ENCODE data around the gene ITPKB. TPM values are rescaled to one million over a fixed set of nuclear protein-coding genes. Genes with fewer than 3 reads are reported as not detected.

ITPKB gene
- total and polyA plus RNA-seq, 4 experiments from 2014 or later = 52.2 to 159 (median 104) TPM

DNA sequence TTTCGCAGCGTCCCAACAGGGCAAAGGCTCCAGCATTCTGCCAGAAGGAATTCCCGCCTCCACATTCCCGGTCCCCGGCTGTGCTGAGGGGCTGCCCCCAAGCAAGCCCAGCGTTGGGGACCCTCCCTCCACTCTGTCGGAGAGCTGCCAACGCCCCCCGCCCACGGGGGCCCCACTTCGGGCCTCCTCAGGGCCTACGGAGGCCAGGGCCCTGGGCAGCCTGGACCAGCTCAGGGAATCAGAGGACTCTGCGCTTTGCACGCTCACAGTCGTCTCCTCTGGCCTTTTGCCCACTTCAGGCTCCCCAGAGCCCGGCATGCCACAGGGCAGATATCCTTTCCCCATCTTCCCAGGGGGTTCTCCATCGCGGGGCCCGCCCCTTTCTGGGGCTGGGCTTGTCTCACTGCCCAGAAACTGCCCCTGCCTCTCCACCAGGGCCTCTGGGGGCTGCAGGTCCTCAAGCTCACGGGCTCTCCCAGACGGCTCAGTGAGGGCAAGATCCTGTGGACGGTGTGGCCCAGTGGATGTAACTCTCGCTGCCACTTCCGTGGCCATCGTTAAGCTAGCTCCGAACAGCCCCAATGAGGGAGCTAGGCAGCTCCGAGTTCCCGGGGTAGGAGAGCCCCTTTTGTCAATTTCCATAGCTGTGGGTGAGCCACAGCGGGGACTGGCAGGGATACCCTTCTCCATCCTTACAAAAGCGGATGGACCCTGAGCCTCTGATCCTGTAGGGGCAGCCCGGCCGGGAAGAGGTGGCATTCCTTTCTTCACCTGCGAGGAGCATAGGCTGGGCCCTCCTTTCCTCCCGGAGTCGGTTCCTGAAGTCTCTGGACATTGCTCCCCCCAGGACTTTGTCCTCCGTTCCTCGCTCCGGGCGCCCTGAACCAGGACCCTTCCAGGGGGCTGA lies 2.8 kb downstream of the ITPKB start:
- peaks cover 0 to 2% of the 10 kb centered on the region in 2 donors for H3K27me3 Mint-ChIP-seq
- peak in 3 of 5 donors; percentile 31 to 63 (median 33) for DNase-seq
- H3K4me1 Mint-ChIP-seq = peaks cover 22 to 68% (median 38%) of the 10 kb centered on the region in 4 donors
- H3K27me3 ChIP-seq (ENCODE audit: insufficient read depth, low read length) = no peaks in the 10 kb centered on the region
- intact Hi-C loops (cut with micrococcal nuclease) = no loop called here
- no peaks in the 10 kb centered on the region for H3K9me3 ChIP-seq (ENCODE audit: control insufficient read depth in 1 of 2, low read length in 2 of 2)
- ChIA-PET POLR2A (ENCODE audit: partially characterized antibody) (interaction anchor here (0.9 to 4.7 kb wide), 18 partner anchors 37 to 737 kb away, joined by 3 to 42 read pairs (median 5); partner anchors contain the start of gene PARP1), CTCF (ENCODE audit: partially characterized antibody) (interaction anchor here (0.9 to 2.2 kb wide), 7 partner anchors 24 to 103 kb away, joined by 3 to 14 read pairs (median 5); no protein-coding TSS in a partner anchor)
- peaks cover 12% of the 10 kb centered on the region for H3K36me3 ChIP-seq (ENCODE audit: insufficient read depth, low read length)
- peaks cover 0 to 2% (median 0%) of the 10 kb centered on the region in 8 donors for H3K9me3 Mint-ChIP-seq
- peak overlapping the region; percentile 64 to 100 (median 92) for H3K27ac Mint-ChIP-seq
- peaks cover 51% of the 10 kb centered on the region for H3K4me1 ChIP-seq (ENCODE audit: insufficient read depth, low read length)
- peak overlapping the region; percentile 77 to 95 for H3K4me3 ChIP-seq (ENCODE audit: low read length in 2 of 2)
- peak overlapping the region; percentile 90 to 99 (median 96) for H3K4me3 Mint-ChIP-seq
- H3K27ac ChIP-seq (ENCODE audit: low read depth, low read length) = peak overlapping the region; percentile 85
- H3K36me3 Mint-ChIP-seq = peaks cover 46 to 63% of the 10 kb centered on the region in 2 donors

DNA sequence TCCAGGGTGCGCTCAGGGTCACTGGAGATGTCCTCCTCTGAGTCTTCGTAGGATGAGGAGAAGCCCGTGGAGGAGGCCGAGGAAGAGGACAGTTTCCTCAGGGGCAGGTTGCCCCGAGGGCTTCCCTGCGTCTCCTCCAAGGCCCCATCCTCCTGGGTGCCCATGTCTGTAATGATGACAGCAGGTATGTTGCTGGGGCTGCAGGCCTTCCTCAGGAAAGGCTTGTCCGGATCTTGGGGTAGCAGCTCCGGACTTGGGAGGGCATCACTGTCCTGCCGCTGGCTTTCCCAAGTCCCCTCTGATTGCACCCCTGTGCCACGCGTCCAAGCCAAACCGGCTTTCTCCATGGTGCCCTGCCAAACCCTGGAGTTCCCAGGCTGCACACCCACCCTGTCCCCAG lies 3.5 kb downstream of the ITPKB start:
- Mint-ChIP-seq H3K27ac (peak overlapping the region; percentile 64 to 100 (median 92)), H3K4me3 (peak overlapping the region; percentile 90 to 99 (median 96)), H3K4me1 (peaks cover 23 to 70% (median 39%) of the 10 kb centered on the region in 4 donors), H3K36me3 (peaks cover 51 to 70% of the 10 kb centered on the region in 2 donors), H3K27me3 (peaks cover 0 to 2% of the 10 kb centered on the region in 2 donors), H3K9me3 (peaks cover 0 to 2% (median 0%) of the 10 kb centered on the region in 8 donors)
- peaks cover 51% of the 10 kb centered on the region for H3K4me1 ChIP-seq (ENCODE audit: insufficient read depth, low read length)
- peaks cover 12% of the 10 kb centered on the region for H3K36me3 ChIP-seq (ENCODE audit: insufficient read depth, low read length)
- intact Hi-C loops (cut with micrococcal nuclease) = no loop called here
- no peaks in the 10 kb centered on the region for H3K27me3 ChIP-seq (ENCODE audit: insufficient read depth, low read length)
- DNase-seq = peak in 1 of 5 donors; percentile 14
- CTCF ChIA-PET (ENCODE audit: partially characterized antibody) = interaction anchor here (0.7 to 2.5 kb wide), 7 partner anchors 16 to 93 kb away, joined by 3 to 14 read pairs (median 5); no protein-coding TSS in a partner anchor
- peak overlapping the region; percentile 85 for H3K27ac ChIP-seq (ENCODE audit: low read depth, low read length)
- no peaks in the 10 kb centered on the region for H3K9me3 ChIP-seq (ENCODE audit: control insufficient read depth in 1 of 2, low read length in 2 of 2)
- POLR2A ChIA-PET (ENCODE audit: partially characterized antibody) = interaction anchor here (1.1 to 4.7 kb wide), 13 partner anchors 37 to 204 kb away, joined by 3 to 42 read pairs (median 10); no protein-coding TSS in a partner anchor
- H3K4me3 ChIP-seq (ENCODE audit: low read length in 2 of 2) = peak overlapping the region; percentile 77 to 95

DNA sequence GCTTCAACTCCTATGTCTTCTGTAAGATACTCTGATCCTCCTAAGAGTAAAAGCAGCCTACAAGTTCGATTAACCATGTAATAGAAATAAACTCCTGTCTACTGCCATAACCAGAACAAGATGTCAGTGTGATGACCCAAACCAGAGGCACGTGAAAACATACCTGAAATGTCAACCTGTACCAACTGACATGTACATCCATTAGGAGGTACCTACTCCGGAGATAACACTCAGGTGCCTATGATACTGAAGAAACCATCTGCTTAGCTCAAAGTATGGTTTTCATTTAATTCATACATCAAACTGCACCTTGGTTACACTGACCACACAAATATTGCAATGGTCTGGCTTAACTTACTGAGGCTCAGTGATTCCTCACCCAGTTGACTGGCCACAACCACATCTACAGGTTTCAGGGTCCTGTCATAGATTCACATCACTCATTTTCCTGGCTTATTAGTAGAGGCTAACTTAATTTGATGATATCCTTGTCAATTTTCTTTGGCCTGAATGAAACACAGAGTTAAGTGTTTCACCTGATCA lies 4.4 kb downstream of the ITPKB start:
- ChIA-PET CTCF (ENCODE audit: partially characterized antibody) (interaction anchor here (0.7 to 3.2 kb wide), 8 partner anchors 15 to 101 kb away, joined by 3 to 13 read pairs (median 4); no protein-coding TSS in a partner anchor), POLR2A (ENCODE audit: partially characterized antibody) (interaction anchor here (0.9 to 4.7 kb wide), 9 partner anchors 14 to 100 kb away, joined by 3 to 36 read pairs (median 6); no protein-coding TSS in a partner anchor)
- peak overlapping the region; percentile 77 to 95 for H3K4me3 ChIP-seq (ENCODE audit: low read length in 2 of 2)
- intact Hi-C loops (cut with micrococcal nuclease) = no loop called here
- Mint-ChIP-seq H3K9me3 (peaks cover 0 to 2% (median 0%) of the 10 kb centered on the region in 8 donors), H3K27me3 (peaks cover 0 to 2% of the 10 kb centered on the region in 2 donors), H3K4me3 (peak overlapping the region; percentile 90 to 99 (median 96)), H3K27ac (peak overlapping the region; percentile 64 to 100 (median 92)), H3K36me3 (peaks cover 57 to 79% of the 10 kb centered on the region in 2 donors), H3K4me1 (peaks cover 24 to 71% (median 40%) of the 10 kb centered on the region in 4 donors)
- H3K27ac ChIP-seq (ENCODE audit: low read depth, low read length) = peak overlapping the region; percentile 85
- no peaks in the 10 kb centered on the region for H3K9me3 ChIP-seq (ENCODE audit: control insufficient read depth in 1 of 2, low read length in 2 of 2)
- peaks cover 12% of the 10 kb centered on the region for H3K36me3 ChIP-seq (ENCODE audit: insufficient read depth, low read length)
- no peaks in the 10 kb centered on the region for H3K27me3 ChIP-seq (ENCODE audit: insufficient read depth, low read length)
- DNase-seq = no peak
- peaks cover 51% of the 10 kb centered on the region for H3K4me1 ChIP-seq (ENCODE audit: insufficient read depth, low read length)

DNA sequence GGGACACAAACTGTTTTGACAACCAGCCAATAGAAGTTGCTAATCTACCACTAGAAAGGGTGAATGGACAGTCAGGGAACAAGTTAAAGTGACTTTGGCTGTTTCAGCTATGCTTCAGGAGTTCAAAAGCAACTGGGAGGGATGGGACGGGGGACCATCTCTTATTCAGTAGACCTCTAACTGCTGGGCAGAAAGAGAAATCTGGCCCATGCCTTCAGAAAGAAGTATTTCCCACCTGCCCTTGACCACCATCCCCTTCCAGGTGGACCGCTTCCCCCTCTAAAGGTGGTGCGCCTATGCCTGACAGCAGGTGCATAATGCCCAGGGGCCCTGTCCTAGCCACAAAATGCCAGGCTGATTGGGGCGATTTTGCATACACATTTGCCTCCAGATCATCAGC lies 5.2 kb downstream of the ITPKB start:
- peaks cover 12% of the 10 kb centered on the region for H3K36me3 ChIP-seq (ENCODE audit: insufficient read depth, low read length)
- peaks cover 55 to 79% of the 10 kb centered on the region in 2 donors for H3K36me3 Mint-ChIP-seq

DNA sequence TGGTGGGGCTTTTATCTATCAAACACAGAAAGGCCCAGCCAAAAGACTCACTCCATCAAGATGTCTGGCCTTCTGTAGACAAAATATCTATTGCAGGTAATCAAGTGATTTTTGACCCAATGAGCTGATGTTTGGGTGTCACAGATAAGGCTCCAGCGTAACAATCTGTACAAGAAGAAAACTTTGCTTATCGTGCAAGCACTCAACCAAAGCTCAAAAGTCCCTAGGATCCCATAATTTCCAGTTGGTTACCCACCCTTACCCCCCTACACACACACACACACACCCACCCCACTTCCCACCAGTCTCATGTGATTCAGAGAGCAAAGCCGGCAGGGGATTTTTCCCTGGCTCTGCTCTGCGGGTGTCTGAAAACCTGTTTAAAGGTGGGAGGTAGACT lies 5.8 kb downstream of the ITPKB start:
- Mint-ChIP-seq H3K36me3 (peaks cover 61 to 82% of the 10 kb centered on the region in 2 donors), H3K4me3 (peak overlapping the region; percentile 90 to 99 (median 96)), H3K27me3 (no peaks in the 10 kb centered on the region), H3K27ac (peak overlapping the region; percentile 79 to 100 (median 92)), H3K9me3 (no peaks in the 10 kb centered on the region), H3K4me1 (peaks cover 32 to 75% (median 50%) of the 10 kb centered on the region in 4 donors)
- intact Hi-C loops (cut with micrococcal nuclease) = no loop called here
- ChIA-PET POLR2A (ENCODE audit: partially characterized antibody) (interaction anchor here (0.9 to 2.7 kb wide), 8 partner anchors 72 to 98 kb away, joined by 3 to 15 read pairs (median 4); no protein-coding TSS in a partner anchor), CTCF (ENCODE audit: partially characterized antibody) (interaction anchor here (0.8 to 3.2 kb wide), 8 partner anchors 22 to 107 kb away, joined by 3 to 13 read pairs (median 4); no protein-coding TSS in a partner anchor)
- peak overlapping the region; percentile 85 for H3K27ac ChIP-seq (ENCODE audit: low read depth, low read length)
- H3K4me3 ChIP-seq (ENCODE audit: low read length in 2 of 2) = peak overlapping the region; percentile 77 to 95
- peaks cover 61% of the 10 kb centered on the region for H3K4me1 ChIP-seq (ENCODE audit: insufficient read depth, low read length)
- no peaks in the 10 kb centered on the region for H3K27me3 ChIP-seq (ENCODE audit: insufficient read depth, low read length)
- no peaks in the 10 kb centered on the region for H3K9me3 ChIP-seq (ENCODE audit: control insufficient read depth in 1 of 2, low read length in 2 of 2)
- peaks cover 12% of the 10 kb centered on the region for H3K36me3 ChIP-seq (ENCODE audit: insufficient read depth, low read length)
- DNase-seq = peak in 2 of 5 donors; percentile 13 to 81

More for the DNA sequence above, 5.2 kb downstream of the ITPKB start:
- no peaks in the 10 kb centered on the region for H3K9me3 ChIP-seq (ENCODE audit: control insufficient read depth in 1 of 2, low read length in 2 of 2)
- no peaks in the 10 kb centered on the region for H3K9me3 Mint-ChIP-seq
- peak overlapping the region; percentile 79 to 100 (median 92) for H3K27ac Mint-ChIP-seq
- peaks cover 55% of the 10 kb centered on the region for H3K4me1 ChIP-seq (ENCODE audit: insufficient read depth, low read length)
- H3K4me3 Mint-ChIP-seq = peak overlapping the region; percentile 90 to 99 (median 96)
- POLR2A ChIA-PET (ENCODE audit: partially characterized antibody) = interaction anchor here (0.9 to 4.7 kb wide), 10 partner anchors 66 to 99 kb away, joined by 3 to 36 read pairs (median 5); no protein-coding TSS in a partner anchor
- no peaks in the 10 kb centered on the region for H3K27me3 ChIP-seq (ENCODE audit: insufficient read depth, low read length)
- peaks cover 26 to 71% (median 44%) of the 10 kb centered on the region in 4 donors for H3K4me1 Mint-ChIP-seq
- peak overlapping the region; percentile 85 for H3K27ac ChIP-seq (ENCODE audit: low read depth, low read length)
- CTCF ChIA-PET (ENCODE audit: partially characterized antibody) = interaction anchor here (0.8 to 3.2 kb wide), 11 partner anchors 22 to 108 kb away, joined by 3 to 13 read pairs (median 4); no protein-coding TSS in a partner anchor
- DNase-seq = no peak
- H3K4me3 ChIP-seq (ENCODE audit: low read length in 2 of 2) = peak overlapping the region; percentile 77 to 95
- intact Hi-C loops (cut with micrococcal nuclease) = no loop called here
- no peaks in the 10 kb centered on the region for H3K27me3 Mint-ChIP-seq

DNA sequence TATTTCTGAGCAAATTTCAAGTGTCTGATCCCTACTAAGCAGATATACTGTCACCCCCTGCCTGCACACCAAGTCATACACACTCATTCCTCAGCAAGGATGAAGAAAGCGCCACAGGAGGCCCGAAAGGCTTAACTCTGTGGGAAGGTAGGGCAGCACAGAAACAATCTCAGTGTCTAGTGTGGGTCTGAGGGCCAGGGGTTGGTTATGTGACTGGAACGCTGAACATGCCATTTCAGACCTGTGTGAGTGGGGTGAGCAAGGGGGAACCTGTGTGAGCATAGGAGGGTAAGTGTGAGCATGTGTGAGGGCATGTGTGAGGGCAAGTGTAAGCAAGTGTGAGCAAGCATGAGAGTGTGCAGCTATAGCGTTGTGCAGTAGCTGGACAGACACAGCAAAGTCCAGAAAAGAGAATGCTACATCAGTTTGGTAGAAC lies 6.2 kb downstream of the ITPKB start:
- CTCF ChIA-PET (ENCODE audit: partially characterized antibody) = interaction anchor here (0.8 to 3.2 kb wide), 8 partner anchors 21 to 107 kb away, joined by 3 to 13 read pairs (median 4); no protein-coding TSS in a partner anchor
- Histone ChIP-seq H3K9me3 (ENCODE audit: control insufficient read depth in 1 of 2, low read length in 2 of 2) (no peaks in the 10 kb centered on the region), H3K4me1 (ENCODE audit: insufficient read depth, low read length) (peaks cover 65% of the 10 kb centered on the region), H3K27me3 (ENCODE audit: insufficient read depth, low read length) (no peaks in the 10 kb centered on the region), H3K36me3 (ENCODE audit: insufficient read depth, low read length) (peaks cover 12% of the 10 kb centered on the region), H3K4me3 (ENCODE audit: low read length in 2 of 2) (peak overlapping the region; percentile 77 to 95), H3K27ac (ENCODE audit: low read depth, low read length) (peak overlapping the region; percentile 85)
- POLR2A ChIA-PET (ENCODE audit: partially characterized antibody) = interaction anchor here (0.9 to 2.7 kb wide), 7 partner anchors 72 to 98 kb away, joined by 3 to 15 read pairs (median 4); no protein-coding TSS in a partner anchor
- Mint-ChIP-seq H3K9me3 (no peaks in the 10 kb centered on the region), H3K4me3 (peak overlapping the region; percentile 90 to 99 (median 96)), H3K4me1 (peaks cover 36 to 80% (median 54%) of the 10 kb centered on the region in 4 donors), H3K27me3 (no peaks in the 10 kb centered on the region), H3K27ac (peak overlapping the region; percentile 79 to 100 (median 92)), H3K36me3 (peaks cover 65 to 84% of the 10 kb centered on the region in 2 donors)
- intact Hi-C loops (cut with micrococcal nuclease) = no loop called here
- DNase-seq = peak in 1 of 5 donors; percentile 29
